GM19463 (cell line): ENCODE measurements around the gene SLC25A45.
A peak's percentile ranks its signal among the peaks of the same experiment; 100 is the strongest.

ENCODE experiments used
- ATAC-seq: cut with Tn5 transposase; IDR thresholded peaks from one replicate; pipeline ENCODE4 v1.9.1; 2021; ENCODE audit warnings: mild to moderate bottlenecking, moderate library complexity; ENCODE audit not compliant: unreplicated experiment

The SLC25A45 gene

GRCh38 chr11:65382033-65382803 is at the start of gene SLC25A45:
Gene SLC25A45, minus strand, starts transcription at chr11:65382646. Its CDS starts 695 bp downstream, at chr11:65381951.
- ATAC-seq: peak; percentile 65

DNA sequence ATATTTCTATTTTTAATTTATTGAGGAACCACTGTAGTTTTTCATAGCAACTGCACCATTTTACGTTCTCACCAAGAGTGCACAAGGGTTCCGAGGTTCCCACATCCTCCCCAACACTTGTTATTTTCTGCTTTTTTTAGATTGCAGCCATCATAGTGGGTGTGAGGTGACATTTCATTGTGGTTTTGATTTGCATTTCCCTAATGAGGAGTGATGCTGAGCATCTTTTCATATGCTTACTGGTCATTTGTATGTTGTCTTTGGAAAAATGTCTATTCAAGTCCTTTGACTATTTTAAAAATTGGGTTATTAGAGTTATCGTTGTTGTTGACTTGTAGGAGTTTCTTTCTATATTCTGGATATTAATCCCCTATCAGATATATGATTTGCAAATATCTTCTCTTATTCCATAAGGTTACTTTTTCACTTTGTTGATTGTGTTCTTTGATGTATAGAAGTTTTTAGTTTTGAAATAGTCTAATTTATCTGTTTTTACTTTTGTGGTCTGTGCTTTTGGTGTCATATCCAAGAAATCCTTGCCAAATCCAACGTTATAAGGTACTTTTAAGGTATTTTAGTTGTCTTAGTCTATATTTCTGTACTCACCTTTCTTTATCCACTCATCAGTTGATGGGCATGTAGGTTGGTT is 49.1 kb upstream of the SLC25A45 start:
- ATAC-seq: no peak

DNA sequence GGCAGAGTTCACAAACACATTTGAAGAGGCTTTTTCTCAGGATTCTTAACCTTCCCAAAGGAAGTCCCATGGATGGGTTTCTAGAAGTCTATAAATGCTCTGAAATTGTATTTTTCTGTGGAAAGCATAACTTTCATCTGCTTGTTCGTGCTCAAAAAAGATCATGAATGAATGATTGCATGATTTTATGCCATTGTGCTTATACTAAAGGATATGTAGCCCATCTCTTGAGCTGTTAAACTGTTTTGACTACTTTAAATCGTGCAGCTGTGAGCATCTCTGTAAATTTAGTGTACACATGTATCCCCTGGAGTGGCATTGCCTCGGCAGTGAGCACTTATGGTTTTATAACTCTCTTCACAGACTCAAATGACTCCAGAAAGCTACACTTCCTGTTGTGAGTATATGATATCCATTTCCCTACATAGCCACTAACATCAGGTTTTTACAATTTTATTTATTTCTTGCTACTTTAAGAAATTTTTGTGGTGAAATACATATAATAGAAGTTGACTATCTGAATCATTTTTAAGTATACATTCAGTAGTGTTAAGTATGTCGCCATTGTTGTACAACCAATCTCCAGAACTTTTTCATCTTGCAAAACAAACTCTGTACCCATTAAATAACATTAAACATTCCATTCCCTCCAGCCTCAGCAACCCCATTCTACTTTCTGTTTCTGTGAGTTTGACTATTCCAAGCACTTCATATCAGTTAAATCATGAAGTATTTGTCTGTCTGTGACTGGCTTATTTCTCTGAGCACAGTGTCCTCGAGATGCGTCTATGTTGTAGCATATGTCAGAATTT is 48.2 kb upstream of the SLC25A45 start:
- no peak for ATAC-seq

DNA sequence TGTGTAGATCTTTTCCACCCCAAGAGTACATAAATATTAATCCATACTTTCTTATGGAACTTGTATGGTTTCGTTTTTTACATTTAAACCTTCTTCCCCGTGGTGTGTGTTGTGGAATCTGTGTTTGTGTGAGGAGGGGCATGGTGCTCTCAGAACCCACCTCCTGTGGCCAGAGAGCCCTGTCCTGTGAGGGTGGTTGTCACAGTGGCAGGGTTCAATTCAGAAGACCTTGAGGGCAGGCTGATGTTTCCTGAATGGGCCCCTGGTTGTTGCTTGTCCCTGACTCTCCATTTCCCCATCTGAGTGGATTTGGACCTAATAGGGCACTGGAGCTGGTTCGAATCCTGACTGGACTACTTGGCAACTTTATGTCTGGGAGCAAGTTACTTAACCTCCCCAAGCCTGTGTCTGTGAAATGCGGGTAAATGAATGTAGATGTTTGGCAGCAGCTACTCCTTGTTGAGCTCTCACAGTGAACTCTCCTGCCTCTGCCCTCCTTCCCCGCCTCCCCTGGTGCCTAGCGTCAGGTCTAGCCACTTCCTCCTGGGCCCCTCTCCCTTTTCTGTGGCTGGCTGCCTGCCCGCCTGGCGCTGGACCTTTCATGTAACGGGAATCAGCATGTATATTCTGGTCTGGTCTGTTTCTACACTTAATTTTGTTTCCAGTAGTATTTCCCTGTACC is 47.4 kb upstream of the SLC25A45 start:
- ATAC-seq: no peak

GRCh38 chr11:65429068-65429681 is 46.7 kb upstream of the SLC25A45 start:
- ATAC-seq: no peak

DNA sequence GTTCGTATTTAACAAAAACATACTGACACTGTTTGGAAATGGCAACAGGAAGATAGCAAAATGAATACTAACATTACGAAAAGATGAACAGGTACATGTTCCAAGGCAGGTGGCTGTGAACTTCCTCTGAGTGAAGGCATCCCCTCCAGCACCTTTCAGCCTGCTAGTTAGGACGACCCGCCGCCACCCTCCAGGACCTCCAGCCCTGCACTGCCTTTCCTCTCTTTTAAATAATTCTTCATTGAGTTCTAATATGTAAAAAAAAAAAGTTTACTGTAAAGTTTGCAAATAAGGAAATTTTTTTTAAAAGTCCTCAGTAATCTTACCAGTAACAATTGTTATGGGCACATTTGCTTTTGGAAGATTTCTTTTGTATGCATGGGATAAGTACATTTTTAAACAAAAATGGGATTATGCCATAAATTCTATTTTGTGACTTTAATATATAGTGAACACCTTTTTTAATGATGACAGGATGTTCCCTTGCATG is 46.2 kb upstream of the SLC25A45 start:
- no peak for ATAC-seq

GRCh38 chr11:65427691-65428577 is 45.5 kb upstream of the SLC25A45 start:
- ATAC-seq: no peak

DNA sequence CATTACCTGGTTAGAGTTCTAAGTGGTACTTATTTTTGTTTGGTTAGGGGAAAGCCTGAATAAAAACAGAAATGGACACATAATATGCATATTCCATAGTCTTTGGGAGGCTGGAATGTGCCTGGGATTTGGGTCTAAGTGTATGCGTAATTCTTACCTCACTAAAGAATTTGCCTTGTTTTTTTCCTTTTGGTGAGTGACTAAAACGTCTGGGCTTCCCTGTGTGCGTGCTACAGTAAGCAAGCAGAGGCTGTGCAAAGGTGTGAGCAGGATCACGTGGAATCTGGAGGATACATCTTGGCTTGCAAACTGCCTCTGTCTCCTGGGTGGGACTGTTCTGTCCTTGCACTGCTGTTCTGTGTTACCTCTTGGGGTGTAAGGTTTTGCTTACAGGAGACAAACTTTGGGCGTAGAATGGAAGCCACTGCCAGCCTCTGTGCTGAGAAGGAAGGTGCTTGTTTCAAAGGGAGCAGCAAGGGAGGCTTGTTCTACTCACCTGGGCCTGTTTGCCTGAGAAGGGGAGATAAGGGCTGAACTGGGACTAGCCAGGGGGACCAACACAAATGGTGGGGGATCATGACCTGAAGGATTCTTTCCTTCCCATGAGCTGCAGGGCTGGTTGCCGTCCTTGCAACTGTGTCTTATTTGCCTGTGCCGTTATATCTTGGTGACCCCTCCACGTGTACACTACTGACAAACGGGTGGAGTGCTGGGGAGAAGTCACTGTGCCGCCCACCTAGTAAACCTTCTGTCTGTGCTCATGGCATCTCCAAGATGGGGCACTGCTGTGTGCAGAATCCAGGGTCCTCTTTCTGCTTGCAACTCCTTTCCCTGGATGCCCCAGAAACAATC is 44.6 kb upstream of the SLC25A45 start:
- no peak for ATAC-seq

- ATAC-seq: no peak
Observed at GRCh38 chr11:65425971-65426838, 43.8 kb upstream of the SLC25A45 start.

- no peak for ATAC-seq
Observed at GRCh38 chr11:65425105-65425970, 42.9 kb upstream of the SLC25A45 start.

- no peak for ATAC-seq
Observed at GRCh38 chr11:65424205-65425104, 42.0 kb upstream of the SLC25A45 start.

- no peak for ATAC-seq
Observed at GRCh38 chr11:65423516-65424204, 41.2 kb upstream of the SLC25A45 start.

DNA sequence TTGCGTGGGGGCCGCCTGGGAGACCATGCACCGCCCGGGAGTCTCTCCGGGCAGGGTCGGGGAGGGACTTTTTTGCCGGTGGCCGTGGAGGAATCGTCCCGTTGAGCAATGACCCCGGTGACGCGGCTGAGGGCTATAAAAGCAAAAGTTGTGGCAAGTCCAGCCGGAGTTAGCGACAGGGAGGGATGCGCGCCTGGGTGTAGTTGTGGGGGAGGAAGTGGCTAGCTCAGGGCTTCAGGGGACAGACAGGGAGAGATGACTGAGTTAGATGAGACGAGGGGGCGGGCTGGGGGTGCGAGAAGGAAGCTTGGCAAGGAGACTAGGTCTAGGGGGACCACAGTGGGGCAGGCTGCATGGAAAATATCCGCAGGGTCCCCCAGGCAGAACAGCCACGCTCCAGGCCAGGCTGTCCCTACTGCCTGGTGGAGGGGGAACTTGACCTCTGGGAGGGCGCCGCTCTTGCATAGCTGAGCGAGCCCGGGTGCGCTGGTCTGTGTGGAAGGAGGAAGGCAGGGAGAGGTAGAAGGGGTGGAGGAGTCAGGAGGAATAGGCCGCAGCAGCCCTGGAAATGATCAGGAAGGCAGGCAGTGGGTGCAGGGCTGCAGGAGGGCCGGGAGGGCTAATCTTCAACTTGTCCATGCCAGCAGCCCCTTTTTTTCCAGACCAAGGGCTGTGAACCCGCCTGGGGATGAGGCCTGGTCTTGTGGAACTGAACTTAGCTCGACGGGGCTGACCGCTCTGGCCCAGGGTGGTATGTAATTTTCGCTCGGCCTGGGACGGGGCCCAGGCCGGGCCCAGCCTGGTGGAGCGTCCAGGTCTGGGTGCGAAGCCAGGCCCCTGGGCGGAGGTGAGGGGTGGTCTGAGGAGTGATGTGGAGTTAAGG is 40.4 kb upstream of the SLC25A45 start, which contains the start of gene NEAT1:
Gene NEAT1 (plus strand): TSS at position 166 of the 883 bp plus-strand sequence.
- no peak for ATAC-seq
